PC-3 (cell line): ENCODE data around the gene RBM14.

Experiments used
- CTCF ChIP-seq: fragments of 300-600 bp; sonication (generic); conservative IDR thresholded peaks from 2 replicates; pipeline ENCODE4 v1.5.1; 2017; ENCODE audit warnings: antibody characterized with exemption, low read depth, mild to moderate bottlenecking, low read length
- EZH2 ChIP-seq: fragments of 300-600 bp; sonication (generic); IDR thresholded peaks from one replicate; pipeline ENCODE4 v1.6.1; 2017; ENCODE audit warnings: antibody characterized with exemption, mild to moderate bottlenecking, low read length; ENCODE audit not compliant: unreplicated experiment

DNA sequence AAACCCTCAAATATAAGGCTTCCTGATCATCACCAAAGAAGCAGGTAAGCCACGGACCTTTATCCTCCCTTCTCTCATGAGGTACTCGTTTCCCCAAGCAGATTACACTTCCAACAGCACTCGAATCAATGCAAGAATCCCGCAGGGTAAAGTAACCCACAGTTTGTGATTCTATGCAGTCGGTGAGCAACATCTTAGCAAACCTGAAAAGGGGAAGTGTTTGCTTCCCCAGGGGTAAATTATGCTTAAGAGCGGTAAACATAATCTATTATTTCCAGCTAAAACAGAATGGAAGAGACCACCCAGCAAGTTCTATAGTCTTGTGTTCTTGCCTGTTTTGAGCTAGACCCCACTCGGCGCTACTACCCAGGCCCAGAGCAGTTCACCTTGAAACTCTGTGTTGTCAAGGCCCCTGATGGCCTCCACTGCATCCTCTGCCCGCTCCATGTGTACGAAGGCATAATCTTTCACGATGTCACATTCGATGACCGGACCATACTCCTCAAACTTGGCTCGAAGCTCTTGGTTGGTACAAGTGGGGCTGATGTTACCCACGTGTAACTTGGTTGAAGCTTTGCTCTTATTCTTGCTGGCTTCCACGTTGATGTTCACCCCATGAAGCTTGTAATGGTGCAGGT lies 60.0 kb downstream of the RBM14 start:
- TF ChIP-seq EZH2, result no peak
- no peak for TF ChIP-seq CTCF
